CD4-positive, alpha-beta T cell treated with Interleukin-21 for 1 hour (primary cell): ENCODE measurements around the gene ZNF813.
A peak's percentile ranks its signal among the peaks of the same experiment; 100 is the strongest.
"Not testable (repeated sequence)": the region's sequence is repeated elsewhere in the genome, so short reads cannot be mapped to it uniquely, and the experiment has no call there.

ENCODE experiments used
- DNase-seq: peaks from one replicate; pipeline ENCODE4 v3.0.0-alpha.2; 2020

The ZNF813 gene

DNA sequence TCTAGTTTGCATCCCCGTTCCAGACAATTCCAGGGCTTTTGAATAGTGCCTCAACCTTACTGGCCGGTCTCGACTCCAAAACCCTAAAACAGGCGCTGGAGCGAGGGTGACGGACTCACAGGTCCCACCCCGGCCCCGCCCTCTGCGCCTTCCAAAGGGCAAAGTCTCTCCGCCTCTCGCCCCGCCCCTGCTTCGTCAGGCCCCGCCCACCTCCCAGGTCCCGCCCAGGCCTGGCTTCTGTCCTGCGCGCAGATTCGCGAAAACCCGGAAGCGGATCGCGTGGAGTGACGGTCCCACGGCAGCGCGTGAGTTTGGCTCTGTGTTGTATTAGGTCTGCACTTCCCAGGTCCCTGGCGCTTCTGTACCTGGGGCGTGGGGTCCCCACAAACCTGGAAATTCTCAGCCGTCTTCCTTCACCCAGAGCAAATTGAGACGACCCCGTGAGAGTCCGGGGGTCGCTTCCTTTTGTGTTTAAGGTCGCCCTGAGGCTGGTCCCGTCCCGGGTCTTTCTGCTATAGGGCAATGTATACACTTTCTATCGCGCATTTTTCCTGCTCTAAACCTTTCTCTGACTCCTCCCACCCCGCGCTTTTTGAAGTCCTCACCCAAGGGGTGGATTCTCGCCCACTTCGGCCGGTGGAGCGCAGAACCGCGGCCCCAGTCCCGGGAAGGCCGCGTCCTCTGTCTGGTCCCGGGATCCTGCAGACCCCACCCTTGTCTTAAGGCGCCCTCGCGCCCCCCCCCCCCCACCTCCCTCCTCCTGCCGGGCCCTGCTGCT lies at the start of gene ZNF813:
Gene ZNF813 (plus strand): TSS at position 249 of the 778 bp plus-strand sequence. CDS start 16,090 bp downstream, outside the sequence.
- peak; percentile 96 for DNase-seq

DNA sequence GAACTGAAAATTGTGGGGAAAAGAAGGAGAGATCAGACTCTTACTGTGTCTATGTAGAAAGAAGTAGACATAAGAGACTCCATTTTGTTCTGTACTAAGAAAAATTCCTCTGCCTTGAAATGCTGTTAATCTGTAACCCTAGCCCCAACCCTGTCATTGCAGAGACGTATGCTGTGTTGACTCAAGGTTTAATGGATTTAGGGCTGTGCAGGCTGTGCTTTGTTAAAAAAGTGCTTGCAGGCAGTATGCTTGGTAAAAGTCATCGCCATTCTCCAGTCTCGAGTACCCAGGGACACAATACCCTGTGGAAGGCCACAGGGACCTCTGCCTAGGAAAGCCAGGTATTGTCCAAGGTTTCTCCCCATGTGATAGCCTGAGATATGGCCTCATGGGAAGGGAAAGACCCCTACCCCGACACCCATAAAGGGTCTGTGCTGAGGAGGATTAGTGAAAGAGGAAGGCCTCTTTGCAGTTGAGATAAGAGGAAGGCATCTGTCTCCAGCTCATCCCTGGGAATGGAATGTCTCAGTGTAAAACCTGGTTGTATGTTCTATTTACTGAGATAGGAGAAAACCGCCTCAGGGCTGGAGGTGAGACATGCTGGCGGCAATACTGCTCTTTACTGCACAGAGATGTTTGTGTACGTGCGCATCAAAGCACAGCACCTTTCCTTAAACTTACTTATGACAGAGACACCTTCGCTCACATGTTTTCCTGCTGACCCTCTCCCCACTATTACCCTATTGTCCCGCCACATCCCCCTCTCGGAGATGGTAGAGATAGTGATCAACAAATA lies 46.8 kb upstream of the ZNF813 start:
- not testable (repeated sequence) for DNase-seq

DNA sequence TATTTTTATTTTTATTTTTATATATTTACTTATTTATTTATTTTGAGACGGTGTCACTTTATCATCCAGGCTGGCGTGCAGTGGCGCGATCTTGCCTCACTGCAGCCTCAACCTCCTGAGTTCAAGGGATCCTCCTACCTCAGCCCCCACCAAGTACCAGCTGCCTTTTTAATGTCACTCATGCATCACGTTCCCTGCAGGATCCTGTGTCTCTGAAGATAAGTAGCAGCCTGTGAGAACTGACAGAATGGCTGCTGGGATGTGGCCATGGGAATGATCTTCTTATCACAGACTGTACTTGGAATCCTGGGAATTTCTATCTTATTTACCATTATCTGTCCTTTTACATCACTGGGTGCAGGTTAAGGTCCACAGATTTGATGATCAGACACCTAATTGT lies 45.0 kb upstream of the ZNF813 start:
- no peak for DNase-seq

DNA sequence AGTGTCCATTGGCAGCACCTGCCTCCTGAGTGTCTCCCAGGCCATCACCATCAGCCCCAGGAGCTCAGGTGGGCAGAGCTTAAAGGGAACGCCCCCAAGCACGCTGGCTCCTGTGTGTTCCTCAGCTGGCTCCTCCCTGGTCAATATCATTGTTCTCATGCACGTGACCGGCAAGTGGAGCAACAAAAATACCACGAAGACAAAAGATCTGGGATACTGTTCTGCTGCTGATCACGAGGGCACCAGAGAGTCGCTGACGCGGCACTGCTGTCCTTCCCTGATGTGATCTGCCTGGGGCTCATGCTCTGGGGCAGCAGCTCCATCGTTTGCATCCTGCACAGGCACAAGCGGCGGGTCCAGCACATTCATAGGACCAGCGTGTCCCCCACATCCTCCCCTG lies 44.5 kb upstream of the ZNF813 start:
- not testable (repeated sequence) for DNase-seq

DNA sequence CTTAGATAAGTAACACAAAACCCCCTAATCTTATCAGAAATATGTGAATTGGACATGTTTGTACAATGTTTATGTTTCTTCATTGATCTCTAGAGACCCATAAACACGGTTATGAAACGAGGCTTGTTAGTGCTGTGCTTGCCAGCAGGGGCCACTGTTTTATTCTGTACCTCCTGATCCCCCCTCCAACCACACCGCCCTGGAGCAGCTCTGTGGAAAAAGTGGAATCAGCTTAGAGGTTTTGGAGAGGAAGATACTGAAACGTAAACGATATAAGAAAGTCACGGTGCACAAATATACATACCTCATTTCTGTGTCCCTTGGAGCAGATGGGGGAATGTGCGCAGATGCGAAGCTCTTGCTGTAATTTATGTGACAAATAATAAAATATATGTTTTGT lies 43.9 kb upstream of the ZNF813 start:
- DNase-seq = not testable (repeated sequence)

DNA sequence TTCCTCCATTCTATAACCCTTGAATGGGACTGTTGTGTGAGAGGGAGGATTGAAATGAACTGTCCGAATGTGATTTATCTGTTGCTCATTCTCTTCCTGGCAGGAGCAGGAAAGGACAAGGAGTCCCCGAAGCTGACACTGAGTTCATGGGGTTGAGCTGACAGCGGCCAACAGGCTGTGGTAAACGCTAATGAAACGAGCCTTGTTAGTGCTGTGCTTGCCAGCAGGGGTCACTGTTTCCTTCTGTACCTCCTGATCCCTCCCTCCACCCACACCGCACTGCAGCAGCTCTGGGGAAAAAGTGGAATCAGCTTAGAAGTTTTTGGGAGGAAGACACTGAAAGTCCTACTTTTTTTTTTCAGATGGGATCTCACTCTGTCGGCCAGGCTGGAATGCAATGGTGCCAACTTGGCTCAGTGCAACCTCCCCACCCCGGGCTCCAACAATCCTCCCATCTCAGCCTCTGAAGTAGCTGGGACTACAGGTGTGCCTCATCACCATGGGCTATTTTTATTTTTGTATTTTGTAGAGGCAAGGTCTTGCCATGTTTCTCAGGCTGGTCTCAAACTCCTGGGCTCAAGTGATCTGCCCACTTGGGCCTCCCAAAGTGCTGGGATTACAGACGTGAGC lies 42.5 kb upstream of the ZNF813 start:
- peak; percentile 71 for DNase-seq

DNA sequence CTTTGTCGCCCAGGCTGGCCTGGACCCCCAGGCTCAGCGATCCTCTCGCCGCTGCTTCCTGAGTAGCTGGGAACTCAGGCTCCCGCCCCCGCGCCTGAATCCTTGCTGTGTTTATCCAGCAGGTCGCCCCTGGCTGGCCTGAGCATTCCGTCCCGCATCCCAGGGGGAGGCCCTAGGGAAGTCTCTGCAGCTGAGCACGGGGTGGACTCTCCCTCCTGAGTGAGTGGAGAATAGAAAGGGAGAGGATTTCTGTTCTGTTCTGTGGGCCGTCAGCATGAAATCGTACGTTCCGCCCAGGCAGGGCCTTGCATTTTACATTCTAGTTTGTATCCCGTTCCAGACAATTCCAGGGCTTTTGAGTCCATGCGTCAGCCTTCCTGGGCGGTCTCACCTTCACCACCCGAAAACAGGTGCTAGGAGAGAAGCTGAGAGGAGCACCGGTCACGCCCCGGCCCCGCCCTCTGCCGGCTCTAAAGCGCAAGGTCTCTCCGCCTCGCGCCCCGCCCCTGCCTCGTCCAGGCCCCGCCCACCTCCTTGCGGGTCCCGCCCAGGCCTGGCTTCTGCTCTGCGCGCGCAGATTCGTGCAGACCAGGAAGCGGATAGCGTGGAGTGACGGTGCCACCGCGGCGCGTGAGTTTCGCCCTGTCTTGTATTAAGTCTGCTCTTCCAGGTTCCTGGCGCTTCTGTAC lies 36.0 kb upstream of the ZNF813 start, which contains the start of gene ZNF761:
Gene ZNF761 (plus strand): TSS at position 586 of the 689 bp plus-strand sequence. CDS start 15,285 bp downstream, outside the sequence.
- peak; percentile 97 for DNase-seq

DNA sequence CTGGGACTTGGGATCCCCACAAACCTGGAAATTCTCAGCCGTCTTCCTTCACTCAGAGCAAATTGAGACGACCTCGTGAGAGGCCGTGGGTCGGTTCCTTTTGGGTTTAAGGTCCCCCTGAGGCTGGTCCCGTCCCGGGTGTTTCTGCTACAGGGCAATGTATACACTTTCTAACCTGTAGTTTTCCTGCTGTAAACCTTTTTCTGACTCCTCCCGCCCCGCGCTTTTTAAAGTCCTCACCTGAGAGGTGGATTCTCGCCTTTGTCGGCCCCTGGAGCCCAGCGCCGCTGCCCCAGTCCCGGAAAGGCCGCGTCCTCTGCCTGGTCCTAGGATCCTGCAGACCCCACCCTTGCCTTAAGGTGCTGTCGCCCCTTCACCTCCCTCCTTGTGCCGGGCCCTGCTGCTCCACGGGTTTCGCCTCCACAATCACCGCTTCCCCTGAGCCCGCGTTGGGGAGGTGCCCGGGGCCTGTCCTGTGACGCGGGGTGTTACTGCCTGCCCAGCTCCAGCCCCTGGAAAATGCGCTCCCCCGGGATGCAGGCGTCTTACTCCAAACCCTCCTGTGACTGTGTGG lies 35.4 kb upstream of the ZNF813 start:
- no peak for DNase-seq

DNA sequence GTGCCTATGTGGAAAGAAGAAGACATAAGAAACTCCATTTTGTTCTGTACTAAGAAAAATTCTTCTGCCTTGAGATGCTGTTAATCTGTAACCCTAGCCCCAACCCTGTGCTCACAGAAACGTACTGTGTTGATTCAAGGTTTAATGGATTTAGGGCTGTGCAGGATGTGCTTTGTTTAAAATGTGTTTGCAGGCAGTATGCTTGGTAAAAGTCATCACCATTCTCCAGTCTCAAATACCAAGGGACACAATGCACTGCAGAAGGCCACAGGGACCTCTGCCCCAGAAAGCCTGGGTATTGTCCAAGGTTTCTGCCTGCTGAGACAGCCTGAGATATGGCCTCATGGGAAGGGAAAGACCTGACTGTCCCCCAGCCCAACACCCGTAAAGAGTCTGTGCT lies 23.7 kb upstream of the ZNF813 start:
- not testable (repeated sequence) for DNase-seq

DNA sequence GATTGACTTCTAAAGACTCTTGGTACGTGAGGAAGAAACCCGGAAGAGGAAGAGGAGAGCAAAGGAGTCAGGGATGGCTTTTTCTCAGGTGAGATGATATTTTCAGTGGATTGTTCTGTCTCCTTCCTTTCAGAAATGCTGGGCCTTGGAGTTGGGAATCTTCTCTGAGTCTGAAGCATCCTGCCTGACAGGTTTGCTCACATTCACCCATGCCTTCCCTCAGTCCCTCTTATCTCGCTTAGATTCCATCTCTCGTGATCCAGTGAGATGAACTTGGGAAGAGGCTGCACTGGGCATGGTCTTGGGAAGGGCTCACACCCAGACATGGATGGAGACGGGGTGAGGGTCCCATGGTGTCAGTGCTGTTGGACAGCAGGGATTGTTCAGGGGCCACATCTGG lies 20.3 kb upstream of the ZNF813 start:
- not testable (repeated sequence) for DNase-seq

DNA sequence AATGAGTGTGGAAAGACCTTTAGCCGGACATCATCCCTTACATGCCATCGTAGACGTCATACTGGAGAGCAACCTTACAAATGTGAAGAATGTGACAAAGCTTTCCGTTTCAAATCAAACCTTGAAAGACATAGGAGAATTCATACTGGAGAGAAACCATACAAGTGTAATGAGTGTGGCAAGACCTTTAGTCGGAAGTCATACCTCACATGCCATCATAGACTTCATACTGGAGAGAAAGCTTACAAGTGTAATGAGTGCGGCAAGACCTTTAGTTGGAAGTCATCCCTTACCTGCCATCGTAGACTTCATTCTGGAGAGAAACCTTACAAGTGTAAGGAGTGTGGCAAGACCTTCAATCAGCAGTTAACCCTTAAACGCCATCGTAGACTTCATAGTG lies 11.7 kb upstream of the ZNF813 start:
- DNase-seq = no peak

DNA sequence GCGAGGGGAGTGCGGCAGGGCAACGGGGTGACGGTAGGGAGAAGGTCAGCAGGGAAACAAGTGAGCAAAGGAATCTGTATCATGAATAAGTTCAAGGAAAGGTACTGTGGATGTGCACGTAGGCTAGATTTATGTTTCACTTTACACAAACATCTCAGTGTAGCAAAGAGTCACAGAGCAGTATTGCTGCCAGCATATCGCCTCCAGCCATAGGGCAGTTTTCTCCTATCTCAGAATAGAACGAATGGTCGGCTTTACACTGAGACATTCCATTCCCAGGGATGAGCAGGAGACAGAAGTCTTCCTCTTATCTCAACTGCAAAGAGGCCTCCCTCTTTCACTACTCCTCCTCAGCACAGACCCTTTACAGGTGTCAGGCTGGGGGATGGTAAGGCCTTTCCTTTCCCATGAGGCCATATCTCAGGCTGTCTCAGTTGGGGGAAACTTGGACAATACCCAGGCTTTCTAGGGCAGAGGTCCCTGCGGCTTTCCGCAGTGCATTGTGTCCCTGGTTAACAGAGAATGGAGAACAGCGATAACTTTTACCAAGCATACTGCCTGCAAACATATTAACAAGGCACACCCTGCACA lies 7.3 kb upstream of the ZNF813 start:
- DNase-seq = not testable (repeated sequence)

DNA sequence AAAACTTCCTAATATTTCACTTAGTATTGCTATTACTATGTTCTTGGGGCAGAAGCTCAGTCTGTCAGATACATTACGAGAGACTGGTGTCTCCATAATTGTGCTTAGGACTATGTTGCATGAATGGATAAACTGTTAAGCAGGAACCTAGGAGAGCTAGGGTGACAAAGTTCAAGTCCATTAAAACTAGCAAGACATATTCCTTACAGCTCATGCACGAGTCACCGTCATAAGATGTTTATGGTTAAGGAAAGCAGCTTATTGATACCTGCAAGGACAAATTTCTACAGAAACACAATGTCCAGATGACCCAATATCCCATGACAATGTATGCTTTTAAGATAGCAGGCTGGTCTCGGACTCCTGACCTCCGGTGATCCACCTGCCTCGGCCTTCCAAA lies 5.7 kb upstream of the ZNF813 start:
- DNase-seq = no peak

DNA sequence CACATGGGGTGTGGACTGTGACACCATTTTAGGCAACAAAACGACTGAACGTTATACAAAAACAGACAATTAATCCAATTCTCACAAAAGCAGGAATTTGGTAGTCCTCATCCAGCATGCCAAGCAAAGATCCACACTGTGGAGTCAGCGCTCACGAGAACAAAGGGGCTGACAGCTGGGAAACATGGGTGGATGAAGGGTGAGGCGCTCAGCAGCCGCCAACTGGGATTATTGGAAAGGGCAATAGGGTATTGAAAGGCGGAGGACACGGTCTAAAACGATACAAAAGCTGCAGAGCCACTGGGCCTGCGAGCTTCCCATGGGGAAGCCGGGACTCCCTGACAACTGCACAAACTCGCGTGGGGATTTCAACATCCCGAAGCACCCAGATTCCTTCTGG lies 4.7 kb upstream of the ZNF813 start:
- DNase-seq = no peak

DNA sequence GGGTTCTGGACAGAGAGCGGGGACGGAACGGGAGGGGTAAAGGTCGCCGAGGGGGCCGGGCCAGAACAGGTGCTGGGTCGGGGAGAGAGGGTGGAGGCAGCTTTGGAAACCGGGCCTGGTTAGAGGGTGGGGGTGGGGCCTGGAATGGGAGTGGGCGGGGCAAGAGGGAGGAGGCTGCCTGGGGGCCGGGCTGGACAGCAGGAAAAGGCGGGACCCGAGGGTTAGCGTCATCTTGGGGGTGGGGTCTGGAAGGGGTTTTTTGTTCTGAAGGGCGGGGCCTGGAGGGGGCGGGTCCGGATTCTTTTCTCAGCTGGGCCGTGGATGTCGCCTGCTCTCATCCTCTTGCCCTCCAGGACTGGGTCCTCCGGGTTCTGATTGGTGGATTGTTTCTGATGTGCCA lies 4.3 kb upstream of the ZNF813 start:
- no peak for DNase-seq

DNA sequence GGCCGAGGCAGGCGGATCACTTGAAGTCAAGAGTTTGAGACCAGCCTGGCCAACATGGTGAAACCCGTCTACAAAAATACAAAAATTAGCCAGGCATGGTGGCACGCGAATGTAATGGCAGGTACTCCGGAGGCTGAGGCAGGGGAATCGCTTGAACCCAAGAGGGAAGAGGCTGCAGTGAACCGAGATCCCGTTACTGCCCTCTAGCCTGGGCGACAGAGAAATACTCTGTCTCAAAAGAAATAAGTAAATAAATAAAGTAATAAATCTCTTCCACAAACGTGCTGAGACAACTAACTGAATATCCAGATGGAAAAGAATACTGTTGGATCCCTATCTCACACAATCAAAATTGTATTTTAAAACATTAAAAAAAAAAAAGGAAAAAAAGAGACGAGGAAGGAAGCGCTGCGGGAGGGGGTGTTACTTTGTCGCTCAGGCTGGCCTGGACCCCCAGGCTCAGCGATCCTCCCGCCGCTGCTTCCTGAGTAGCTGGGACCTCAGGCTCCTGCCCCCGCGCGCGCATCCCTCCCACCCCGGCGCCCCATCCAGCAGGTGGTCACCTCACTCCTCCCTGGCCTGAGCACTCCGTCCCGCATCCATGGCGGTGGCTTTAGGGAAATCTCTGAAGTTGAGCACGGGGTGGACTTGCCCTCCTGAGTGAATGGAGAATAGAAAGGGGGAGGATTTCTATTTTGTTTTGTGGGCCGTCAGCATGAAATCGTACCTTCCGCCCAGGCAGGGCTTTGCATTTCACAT lies 628 bp upstream of the ZNF813 start:
- no peak for DNase-seq

DNA sequence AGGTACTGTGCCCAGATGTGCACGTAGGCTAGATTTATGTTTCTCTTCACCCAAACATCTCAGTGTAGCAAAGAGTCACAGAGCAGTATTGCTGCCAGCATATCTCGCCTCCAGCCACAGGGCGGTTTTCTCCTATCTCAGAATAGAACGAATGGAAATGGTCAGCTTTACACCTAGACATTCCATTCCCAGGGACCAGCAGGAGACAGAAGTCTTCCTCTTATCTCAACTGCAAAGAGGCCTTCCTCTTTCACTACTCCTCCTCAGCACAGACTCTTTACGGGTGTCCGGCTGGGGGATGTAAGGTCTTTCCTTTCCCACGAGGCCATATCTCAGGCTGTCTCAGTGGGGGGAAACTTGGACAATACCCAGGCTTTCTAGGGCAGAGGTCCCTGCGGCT lies 1.1 kb downstream of the ZNF813 start:
- DNase-seq = not testable (repeated sequence)

DNA sequence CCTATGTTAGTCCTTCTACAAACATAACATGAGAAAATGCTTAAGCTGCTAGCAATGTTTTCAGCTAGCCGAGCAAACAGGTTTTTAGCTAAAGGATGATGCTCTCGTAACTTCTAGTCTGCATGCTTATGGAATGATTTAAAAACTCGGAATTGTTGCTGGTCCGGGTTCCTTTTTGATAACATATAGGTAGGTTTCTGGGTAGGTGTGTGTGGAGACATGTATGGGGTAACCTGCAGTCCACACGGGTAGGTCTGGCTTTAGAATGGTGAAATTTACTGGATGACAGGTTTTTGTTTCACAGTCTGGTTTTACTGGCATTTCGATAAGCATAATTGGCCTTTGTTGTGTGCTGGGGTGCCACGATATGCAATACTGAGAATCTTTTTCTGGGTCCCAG lies 4.4 kb downstream of the ZNF813 start:
- DNase-seq = no peak

DNA sequence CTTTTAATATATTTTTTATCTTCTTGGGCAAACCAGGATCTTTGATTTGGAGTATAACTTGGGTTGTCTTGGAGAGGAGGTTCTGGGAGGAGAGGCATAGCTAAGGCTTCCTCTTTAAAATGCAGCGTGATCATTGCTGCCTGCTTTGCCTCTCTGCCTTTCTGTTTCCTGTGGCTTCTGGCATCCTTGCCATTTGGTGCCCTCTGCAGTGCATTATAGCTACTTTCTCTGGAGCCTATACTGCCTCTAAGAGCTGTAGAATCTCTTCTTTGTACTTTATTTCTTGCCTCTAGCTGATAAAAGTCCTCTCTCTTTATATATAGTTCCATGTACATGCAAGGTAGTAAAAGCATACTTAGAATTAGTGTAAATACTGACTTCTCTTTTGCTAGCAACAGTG lies 7.3 kb downstream of the ZNF813 start:
- DNase-seq = not testable (repeated sequence)

DNA sequence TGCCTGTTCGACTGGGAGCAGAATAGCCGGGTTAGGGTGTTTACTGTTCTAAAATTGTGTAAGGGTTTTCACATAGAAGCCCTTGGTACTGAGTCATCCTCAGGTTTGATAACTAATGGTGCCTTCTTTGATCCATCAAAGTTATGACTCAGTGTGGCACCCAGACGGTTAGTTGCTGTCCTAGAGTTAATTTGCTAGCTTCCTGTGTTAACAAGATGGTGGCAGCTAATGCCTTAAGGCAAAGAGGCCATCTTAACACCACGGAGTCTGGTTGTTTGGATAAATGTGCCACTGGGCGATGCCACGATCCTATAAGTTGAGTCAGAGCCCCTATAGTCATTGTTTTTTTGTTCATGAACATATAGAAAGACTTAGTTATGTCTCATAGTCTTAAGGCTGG lies 7.9 kb downstream of the ZNF813 start:
- not testable (repeated sequence) for DNase-seq

DNA sequence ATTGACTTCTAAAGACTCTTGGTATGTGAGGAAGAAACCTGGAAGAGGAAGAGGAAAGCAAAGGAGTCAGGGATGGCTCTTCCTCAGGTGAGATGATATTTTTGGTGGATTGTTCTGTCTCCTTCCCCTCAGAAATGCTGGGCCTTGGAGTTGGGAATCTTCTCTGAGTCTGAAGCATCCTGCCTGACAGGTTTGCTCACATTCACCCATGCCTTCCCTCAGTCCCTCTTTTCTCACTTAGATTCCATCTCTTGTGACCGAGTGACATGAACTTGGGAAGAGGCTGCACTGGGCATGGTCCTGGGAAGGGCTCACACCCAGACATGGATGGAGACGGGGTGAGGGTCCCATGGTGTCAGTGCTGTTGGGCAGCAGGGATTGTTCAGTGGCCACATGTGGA lies 16.2 kb downstream of the ZNF813 start:
- not testable (repeated sequence) for DNase-seq
